T follicular helper cell (primary cell): ENCODE measurements around the gene DNAJB6.
A peak's percentile ranks its signal among the peaks of the same experiment; 100 is the strongest.
"Not testable (repeated sequence)": the region's sequence is repeated elsewhere in the genome, so short reads cannot be mapped to it uniquely, and the experiment has no call there.

Experiments
- DNase-seq: peaks from one replicate; pipeline ENCODE4 v3.0.0-alpha.2; 2020; ENCODE audit warnings: low read depth

Gene DNAJB6

DNA sequence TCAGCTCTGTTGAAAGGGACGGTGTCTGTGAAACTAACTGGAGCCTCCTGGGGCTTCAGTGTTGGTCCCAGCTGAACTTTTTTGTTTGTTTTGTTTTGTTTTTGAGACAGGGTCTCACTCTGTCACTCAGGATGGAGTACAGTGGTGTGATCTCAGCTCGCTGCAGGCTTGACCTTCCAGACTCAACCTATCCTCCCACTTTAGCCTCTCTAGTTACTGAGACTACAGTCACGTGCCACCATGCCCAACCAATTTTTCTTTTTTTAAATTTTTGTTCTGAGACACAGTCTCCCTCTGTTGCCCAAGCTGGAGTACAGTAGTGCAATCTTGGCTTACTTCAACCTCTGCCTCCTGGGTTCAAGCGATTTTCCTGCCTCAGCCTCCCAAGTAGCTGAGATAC is 13.4 kb upstream of the DNAJB6 start:
- no peak for DNase-seq

- no peak for DNase-seq
These were observed 7.4 kb upstream of the DNAJB6 start for GRCh38 chr7:157329447-157329846.

DNA sequence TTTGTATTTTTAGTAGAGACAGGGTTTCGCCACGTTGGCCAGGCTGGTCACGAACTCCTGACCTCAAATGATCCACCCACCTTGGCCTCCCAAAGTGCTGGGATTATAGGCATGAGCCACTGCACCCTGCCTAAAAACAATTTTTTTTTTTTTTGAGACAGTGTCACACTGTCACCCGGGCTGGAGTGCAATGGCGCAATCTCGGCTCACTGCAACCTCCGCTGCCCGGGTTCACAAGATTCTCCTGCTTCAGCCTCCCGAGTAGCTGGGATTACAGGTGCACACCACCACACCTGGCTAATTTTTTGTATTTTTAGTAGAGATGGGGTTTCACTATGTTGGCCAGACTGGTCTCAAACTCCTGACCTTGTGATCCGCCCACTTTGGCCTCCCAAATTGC is 6.2 kb upstream of the DNAJB6 start:
- not testable (repeated sequence) for DNase-seq

DNA sequence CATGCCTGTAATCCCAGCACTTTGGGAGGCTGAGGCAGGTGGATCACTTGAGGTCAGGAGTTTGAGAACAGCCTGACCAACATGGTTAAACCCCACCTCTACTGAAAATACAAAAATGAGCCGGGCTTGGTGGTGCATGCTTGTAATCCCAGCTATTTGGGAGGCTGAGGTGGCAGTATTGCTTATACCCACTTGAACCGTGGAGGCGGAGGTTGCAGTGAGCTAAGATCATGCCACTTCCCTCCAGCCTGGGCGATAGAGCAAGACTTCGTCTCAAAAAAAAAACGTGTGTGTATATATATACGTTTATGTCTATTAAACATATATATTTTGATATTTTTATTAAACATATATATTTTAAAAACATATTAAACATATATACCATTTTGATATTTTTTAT is 5.8 kb upstream of the DNAJB6 start:
- not testable (repeated sequence) for DNase-seq

DNA sequence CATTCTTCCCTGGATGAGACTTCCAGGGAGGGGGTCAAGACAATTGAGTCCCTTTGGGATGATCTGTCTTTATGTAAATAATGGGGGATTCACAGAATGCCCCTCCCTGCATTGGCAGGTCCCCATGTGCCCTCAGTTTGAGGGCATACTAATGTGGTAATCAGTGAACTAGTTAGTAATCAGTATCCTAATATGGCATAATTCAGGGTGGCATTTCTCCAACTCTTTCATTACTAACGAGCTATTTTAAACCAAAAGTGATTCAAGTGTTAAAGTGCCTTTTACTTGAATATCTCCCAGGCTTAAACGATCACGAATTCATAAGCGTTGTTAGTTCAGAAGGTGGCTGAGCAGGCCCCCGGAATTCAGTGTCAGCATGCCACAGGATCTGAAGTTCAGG is 1.6 kb upstream of the DNAJB6 start:
- no peak for DNase-seq

DNA sequence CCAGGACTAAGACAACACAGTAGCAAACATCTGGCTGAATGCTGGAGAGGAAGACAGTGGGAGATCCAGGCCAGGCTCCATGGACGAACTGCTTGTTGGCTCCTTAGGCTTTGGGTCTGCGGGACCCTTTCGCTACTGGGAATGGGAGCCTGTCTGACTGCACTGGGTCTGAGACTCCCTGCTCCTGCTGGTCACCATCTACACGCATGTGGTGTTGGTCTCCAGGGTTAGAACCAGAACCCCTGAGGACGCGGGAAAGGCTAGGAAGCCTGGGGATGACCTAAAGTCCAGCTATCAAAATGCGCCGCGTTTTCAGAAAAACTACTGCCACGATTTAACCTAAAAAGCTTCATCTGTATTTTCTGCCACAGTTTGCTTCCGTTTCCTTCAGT is 817 bp upstream of the DNAJB6 start:
- DNase-seq: no peak

DNA sequence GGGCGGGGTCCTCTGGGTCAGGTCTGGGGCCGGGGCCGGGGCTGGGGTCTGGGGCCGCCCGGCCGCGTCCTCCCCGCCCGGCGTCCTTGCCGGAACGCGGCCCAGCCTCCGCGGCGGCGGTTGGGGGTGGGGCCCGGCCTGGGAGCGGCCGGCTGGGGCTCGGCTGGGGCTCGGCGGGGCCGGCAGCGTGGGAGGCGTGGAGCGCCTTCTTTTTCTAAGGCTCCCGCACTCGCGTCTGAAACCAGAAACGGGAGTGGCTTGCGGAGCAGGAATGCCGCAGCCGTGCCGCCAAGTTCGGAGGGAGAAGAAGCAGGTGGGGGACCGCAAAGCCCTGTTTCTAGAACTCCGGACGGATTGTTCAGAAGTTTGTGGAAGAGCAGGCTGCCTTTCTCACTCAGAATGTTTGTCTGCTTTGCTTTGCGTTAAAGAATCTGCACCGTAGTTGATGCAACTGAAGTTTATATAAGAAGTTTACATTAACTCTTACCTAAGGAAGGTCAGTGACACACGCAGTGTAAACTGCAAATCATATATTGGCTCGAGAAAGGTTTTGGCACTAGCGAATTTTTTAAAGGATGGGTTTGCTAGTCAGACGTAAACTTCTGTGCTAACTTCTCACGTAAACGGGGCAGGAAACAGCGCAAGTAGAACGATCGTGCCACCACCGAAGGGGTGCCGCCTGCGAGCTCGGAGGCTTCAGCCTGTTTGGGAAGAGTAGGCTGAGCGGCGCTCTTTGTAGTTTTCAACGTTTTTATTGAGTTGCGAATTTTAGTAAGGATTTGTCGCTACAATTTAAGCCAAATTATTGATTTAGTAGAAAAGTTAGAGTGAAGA is 729 bp downstream of the DNAJB6 start:
- peak; percentile 49 for DNase-seq

- peak; percentile 57 for DNase-seq
These were observed 3.2 kb downstream of the DNAJB6 start for GRCh38 chr7:157339777-157340677.

DNA sequence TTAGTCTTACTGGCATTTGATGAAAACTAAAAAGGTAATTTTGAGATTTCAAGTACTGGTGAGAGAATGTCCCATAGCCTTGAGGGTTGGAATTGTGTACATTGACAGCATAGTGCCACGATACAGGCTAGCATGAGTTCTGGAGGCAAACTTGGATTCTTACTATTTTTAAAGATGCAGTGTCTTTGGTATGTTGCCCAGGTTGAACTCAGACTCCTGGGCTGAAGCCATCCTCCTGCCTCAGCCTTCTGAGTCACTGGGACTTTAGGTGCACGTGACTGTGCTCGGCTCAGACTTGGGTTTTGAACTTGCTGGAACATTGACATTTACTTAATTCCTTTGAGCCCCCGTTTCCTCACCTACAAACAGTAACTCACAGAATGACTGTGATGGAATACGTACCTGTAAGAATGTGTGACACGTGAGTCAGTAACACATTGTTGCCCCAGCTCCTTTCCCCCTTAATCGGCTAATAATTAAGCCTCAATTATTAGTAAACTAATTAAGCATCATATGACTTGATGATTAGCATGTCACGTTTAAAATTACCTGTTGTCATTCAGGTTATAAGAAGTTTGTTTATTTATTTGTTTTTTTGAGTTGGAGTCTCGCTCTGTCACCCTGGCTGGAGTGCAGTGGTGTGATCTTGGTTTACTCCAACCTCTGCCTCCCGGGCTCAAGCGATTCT is 10.6 kb downstream of the DNAJB6 start:
- DNase-seq: no peak

DNA sequence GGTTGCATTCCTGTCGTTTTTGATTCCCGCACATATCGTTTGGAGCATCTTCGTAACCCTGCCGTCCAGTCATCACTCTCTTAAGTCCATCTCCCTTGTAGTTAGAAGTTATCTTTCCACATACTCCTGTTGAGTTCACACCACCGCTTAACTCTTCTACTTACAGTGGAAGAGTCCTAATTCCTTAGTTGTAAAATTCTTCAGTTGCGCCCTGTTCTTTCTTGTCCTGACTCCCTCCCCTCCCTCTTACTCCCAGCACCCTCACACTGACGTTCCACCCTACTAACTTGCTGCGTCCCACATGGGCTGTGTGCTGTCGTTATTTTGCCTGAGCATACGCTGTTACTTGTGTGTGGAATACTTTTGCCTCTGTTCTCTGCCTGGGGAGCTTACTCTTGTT is 11.7 kb downstream of the DNAJB6 start:
- no peak for DNase-seq

DNA sequence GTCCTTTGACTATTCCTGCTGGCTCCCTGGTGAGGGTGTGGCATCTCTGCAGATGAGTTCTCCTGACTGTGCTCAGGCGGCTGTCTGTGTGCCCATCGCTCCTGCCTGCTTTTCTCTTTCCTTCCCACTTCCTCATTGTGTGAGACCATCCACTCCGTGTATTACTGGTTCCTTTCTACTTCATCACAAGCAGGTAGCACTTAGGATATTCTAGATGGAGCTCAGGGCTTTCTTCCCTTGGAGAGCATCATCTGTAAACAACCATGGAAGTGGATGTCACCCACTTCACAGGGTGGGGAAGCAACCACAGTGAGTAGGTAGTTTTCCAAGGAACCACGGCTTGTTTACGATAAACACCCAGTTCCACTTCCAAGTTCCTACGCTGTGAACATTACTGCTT is 15.7 kb downstream of the DNAJB6 start:
- DNase-seq: no peak

GRCh38 chr7:157355784-157356511 is 19.1 kb downstream of the DNAJB6 start:
- no peak for DNase-seq

- no peak for DNase-seq
These were observed 20.6 kb downstream of the DNAJB6 start for GRCh38 chr7:157357129-157358040.

GRCh38 chr7:157358041-157358752 is 21.4 kb downstream of the DNAJB6 start:
- no peak for DNase-seq

- no peak for DNase-seq
These were observed 21.9 kb downstream of the DNAJB6 start for GRCh38 chr7:157358753-157359096.

DNA sequence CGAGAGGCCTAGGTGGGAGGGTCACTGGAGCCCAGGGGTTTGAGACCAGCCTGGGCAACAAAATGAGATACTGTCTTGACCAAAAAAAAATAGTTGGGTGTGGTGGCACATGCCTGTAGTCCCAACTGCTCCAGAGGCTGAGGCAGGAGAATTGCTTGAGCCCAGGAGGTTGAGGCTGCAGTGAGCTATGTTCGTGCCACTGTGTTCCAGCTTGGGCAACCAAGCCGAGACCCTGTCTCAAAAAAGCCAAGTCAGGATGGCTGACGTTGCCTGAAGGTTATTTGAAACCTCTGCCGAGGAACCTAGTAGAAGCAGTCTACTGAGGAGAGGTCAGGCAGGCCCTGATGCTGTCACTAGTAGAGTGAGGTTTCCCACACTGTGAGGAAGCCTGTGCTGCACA is 22.8 kb downstream of the DNAJB6 start:
- DNase-seq: no peak

GRCh38 chr7:157360483-157361025 is 23.8 kb downstream of the DNAJB6 start:
- no peak for DNase-seq

- DNase-seq: no peak
These were observed 24.7 kb downstream of the DNAJB6 start for GRCh38 chr7:157361537-157361936.

DNA sequence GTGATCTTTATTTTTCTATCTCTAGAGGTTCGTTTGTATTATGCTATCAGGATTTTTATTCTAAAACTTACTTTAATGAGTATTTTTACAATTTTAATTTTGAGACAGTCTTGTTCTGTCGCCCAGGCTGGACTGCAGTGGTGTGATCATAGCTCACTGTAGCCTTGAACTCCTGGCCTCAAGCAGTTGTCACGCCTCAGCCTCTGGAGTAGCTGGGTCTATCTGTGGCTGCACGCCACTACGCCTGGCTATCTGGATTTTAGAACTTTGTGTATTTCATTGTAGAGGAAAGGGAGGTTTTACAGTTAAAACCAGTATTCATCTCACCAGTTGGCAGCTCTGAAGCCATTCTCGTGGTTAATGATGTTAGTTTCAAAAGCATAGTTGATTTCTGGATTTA is 25.9 kb downstream of the DNAJB6 start:
- DNase-seq: no peak

DNA sequence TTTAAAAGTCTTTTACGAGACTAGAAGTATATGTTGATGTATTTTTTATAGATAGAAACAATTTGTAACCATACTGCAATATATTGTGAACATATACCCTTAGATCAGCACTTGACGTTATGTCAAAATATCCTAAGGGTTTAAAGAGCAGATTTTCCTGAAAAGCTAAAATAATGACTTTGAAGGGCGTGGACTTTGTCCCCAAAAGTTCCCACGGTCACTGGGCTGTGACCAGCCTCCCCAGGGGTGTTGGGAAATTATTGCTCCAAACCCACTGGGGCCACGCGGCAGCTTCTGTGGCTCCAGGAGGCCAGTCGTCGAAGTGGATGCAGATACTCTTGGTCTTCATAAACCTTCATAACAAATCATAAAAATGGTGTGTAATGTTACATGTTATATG is 29.9 kb downstream of the DNAJB6 start:
- DNase-seq: no peak
